GM12891 (cell line): ENCODE results near the gene CYP2W1.

ENCODE experiments used
- PAX5 ChIP-seq: IDR thresholded peaks from 2 replicates; pipeline ENCODE4 v1.6.1; 2011; ENCODE audit warnings: low read length, moderate library complexity, mild to moderate bottlenecking; ENCODE audit not compliant: insufficient read depth, severe bottlenecking
- POLR2A ChIP-seq: IDR thresholded peaks from 2 replicates; pipeline ENCODE4 v1.6.1; 2011; ENCODE audit warnings: low read depth, low read length, control low read depth
- POLR2AphosphoS5 ChIP-seq: IDR thresholded peaks from 2 replicates; pipeline ENCODE4 v1.6.1; 2011; ENCODE audit warnings: low read depth, low read length, control low read depth
- POU2F2 ChIP-seq: IDR thresholded peaks from 2 replicates; pipeline ENCODE4 v1.6.1; 2011; ENCODE audit warnings: low read depth, mild to moderate bottlenecking, control low read depth, low read length, moderate library complexity
- SPI1 ChIP-seq: IDR thresholded peaks from 2 replicates; pipeline ENCODE4 v1.6.1; 2011; ENCODE audit warnings: low read depth, low read length, control low read depth
- TAF1 ChIP-seq: IDR thresholded peaks from 2 replicates; pipeline ENCODE4 v1.6.1; 2011; ENCODE audit warnings: low read depth, low read length, control low read depth

DNA sequence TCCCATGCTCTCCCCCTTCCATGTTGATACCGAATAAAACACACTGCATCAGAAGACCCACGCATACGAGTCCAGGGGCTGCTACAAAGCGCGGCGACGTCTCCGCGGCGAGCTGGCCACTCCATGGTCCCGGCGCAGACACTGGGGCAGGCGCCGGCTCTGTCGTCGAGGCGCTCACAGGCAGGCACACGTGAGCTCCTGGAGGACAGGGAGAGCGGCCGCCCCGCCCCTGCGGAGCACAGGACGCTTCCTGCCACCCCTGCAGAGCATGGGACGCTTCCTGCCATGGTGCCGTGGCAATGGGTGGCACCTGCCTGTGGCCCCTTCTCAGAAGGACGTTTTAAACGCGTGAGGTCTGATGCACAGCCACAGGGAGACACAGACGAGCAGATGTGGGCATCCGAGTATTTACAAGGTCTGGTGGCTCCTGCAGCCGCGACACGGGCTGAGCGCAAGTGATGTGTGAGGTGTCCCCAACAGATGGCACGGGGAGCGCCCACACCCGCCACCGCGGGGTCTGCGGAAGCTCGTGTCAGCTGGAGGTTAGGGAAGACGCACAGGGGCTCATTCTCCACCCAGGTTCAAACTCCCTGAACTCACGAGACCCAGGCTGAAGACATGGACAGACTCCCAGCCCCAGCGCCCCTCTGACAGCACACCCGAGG is 40.0 kb downstream of the CYP2W1 start:
- TF ChIP-seq POLR2A: no peak
- TF ChIP-seq SPI1: no peak
- no peak for TF ChIP-seq POLR2AphosphoS5
- no peak for TF ChIP-seq PAX5
- TF ChIP-seq TAF1: no peak
- TF ChIP-seq POU2F2: no peak
